Gastrocnemius medialis (tissue), 4 donors: Measurements from ENCODE around the gene TBX21. TPM values are rescaled to one million over a fixed set of nuclear protein-coding genes. Genes with fewer than 3 reads are reported as not detected.

ENCODE experiments used
- ATAC-seq, 2 donors: fragments of 150-250 bp; one replicate each; pipeline ENCODE4 v1.9.1; 2016
- DNase-seq, 2 donors: peaks; one replicate each; pipeline ENCODE4 v3.0.0-alpha.2; 2019
- H3K27ac ChIP-seq, 4 donors: fragments of 200-600 bp; sonication (generic); 1 replicate in 1 of 4; 2 replicates in 3 of 4; pipeline ENCODE4 v1.5.1; 2016 to 2018; ENCODE audit warnings: mild to moderate bottlenecking in 2 of 4, moderate library complexity in 1 of 4
- H3K27me3 ChIP-seq, 3 donors: fragments of 200-600 bp; sonication (generic) in 2 of 3; 1 replicate in 1 of 3; 2 replicates in 2 of 3; pipeline versions ENCODE4 v1.5.1 to v1.6.0; 2016 to 2019; ENCODE audit warnings: mild to moderate bottlenecking in 1 of 3, moderate library complexity in 1 of 3
- H3K36me3 ChIP-seq, 2 donors: fragments of 200-600 bp; sonication (generic) in 1 of 2; one replicate each; pipeline ENCODE4 v1.5.1; 2017 to 2018
- H3K4me1 ChIP-seq, 2 donors: fragments of 200-600 bp; sonication (generic) in 1 of 2; one replicate each; pipeline ENCODE4 v1.5.1; 2016 to 2017; ENCODE audit warnings: mild to moderate bottlenecking in 2 of 2
- H3K4me3 ChIP-seq, 4 donors: fragments of 200-600 bp; sonication (generic) in 3 of 4; 1 replicate in 1 of 4; 2 replicates in 3 of 4; pipeline ENCODE4 v1.5.1; 2016 to 2019; ENCODE audit warnings: mild to moderate bottlenecking in 2 of 4
- H3K9me3 ChIP-seq, 3 donors: fragments of 200-600 bp; sonication (generic) in 2 of 3; 1 replicate in 1 of 3; 2 replicates in 2 of 3; pipeline ENCODE4 v1.5.1; 2016 to 2019
- POLR2A ChIP-seq, 2 donors: fragments of 450-650 bp; IDR thresholded peaks; one replicate each; pipeline ENCODE4 v1.6.1; 2017; ENCODE audit warnings: antibody characterized with exemption in 2 of 2, mild to moderate bottlenecking in 2 of 2, moderate library complexity in 2 of 2
- in situ Hi-C, 4 donors: fragments of 200-750 bp; cut with MboI; loops; one replicate each; pipeline versions ENCODE4 v1.15.0 to v1.8.0; 2017; ENCODE audit warnings: low sequenced_read_pairs in 4 of 4
- intact Hi-C: fragments of 100-400 bp; cut with DNase I; formaldehyde crosslinking; loops from one replicate; pipeline ENCODE4 v1.15.1; 2023; ENCODE audit warnings: low total_unique reads
- total RNA-seq, 4 donors: library from RNA; depleted of rRNA; stranded (reverse); fragments of >200 nt; gene quantifications; one replicate each; pipeline versions ENCODE4 v1.1.0 to v1.2.3, GENCODE V29; 2016
- TF ChIP-seq, protein P1 (sequence below), 5 experiments: fragments of 450-650 bp in 3 of 5; fragments of 200-600 bp in 2 of 5; sonication (generic) in 2 of 5; IDR thresholded peaks in 4 of 5; conservative IDR thresholded peaks in 1 of 5; 1 replicate in 4 of 5; 2 replicates in 1 of 5; pipeline ENCODE4 v1.5.1; 2016 to 2019; ENCODE audit warnings: antibody characterized with exemption in 5 of 5, mild to moderate bottlenecking in 3 of 5, moderate library complexity in 3 of 5

Gene TBX21
- total RNA-seq, 4 donors from 2014 or later = 0.98 to 3.3 TPM; not detected in 2

GRCh38 chr17:47704736-47705135 is 28.3 kb upstream of the TBX21 start:
- TF ChIP-seq POLR2A (IDR thresholded peaks at IDR 0.05) = no peak
- TF ChIP-seq, protein P1, sequence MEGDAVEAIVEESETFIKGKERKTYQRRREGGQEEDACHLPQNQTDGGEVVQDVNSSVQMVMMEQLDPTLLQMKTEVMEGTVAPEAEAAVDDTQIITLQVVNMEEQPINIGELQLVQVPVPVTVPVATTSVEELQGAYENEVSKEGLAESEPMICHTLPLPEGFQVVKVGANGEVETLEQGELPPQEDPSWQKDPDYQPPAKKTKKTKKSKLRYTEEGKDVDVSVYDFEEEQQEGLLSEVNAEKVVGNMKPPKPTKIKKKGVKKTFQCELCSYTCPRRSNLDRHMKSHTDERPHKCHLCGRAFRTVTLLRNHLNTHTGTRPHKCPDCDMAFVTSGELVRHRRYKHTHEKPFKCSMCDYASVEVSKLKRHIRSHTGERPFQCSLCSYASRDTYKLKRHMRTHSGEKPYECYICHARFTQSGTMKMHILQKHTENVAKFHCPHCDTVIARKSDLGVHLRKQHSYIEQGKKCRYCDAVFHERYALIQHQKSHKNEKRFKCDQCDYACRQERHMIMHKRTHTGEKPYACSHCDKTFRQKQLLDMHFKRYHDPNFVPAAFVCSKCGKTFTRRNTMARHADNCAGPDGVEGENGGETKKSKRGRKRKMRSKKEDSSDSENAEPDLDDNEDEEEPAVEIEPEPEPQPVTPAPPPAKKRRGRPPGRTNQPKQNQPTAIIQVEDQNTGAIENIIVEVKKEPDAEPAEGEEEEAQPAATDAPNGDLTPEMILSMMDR (IDR thresholded peaks at IDR 0.05 in 4 of 5, conservative IDR thresholded peaks at IDR 0.05 in 1 of 5) = no peak
- ATAC-seq = no peak
- no peak overlapping the region for H3K4me3 ChIP-seq
- H3K27me3 ChIP-seq = no peaks in the 10 kb centered on the region
- DNase-seq = no peak
- no peaks in the 10 kb centered on the region for H3K9me3 ChIP-seq
- no peak overlapping the region for H3K27ac ChIP-seq
- in situ Hi-C loops = no loop called here
- peaks cover 15 to 16% of the 10 kb centered on the region in 2 donors for H3K4me1 ChIP-seq
- peaks cover 0 to 13% of the 10 kb centered on the region in 2 donors for H3K36me3 ChIP-seq
- intact Hi-C loops = no loop called here

- Histone ChIP-seq H3K9me3 (no peaks in the 10 kb centered on the region), H3K27ac (no peak overlapping the region), H3K4me3 (no peak overlapping the region), H3K36me3 (peaks cover 0 to 15% of the 10 kb centered on the region in 2 donors), H3K27me3 (no peaks in the 10 kb centered on the region), H3K4me1 (peaks cover 15 to 16% of the 10 kb centered on the region in 2 donors)
- TF ChIP-seq POLR2A (IDR thresholded peaks at IDR 0.05) = no peak
- TF ChIP-seq, protein P1 (IDR thresholded peaks at IDR 0.05 in 4 of 5, conservative IDR thresholded peaks at IDR 0.05 in 1 of 5) = no peak
- DNase-seq = no peak
- ATAC-seq = no peak
- in situ Hi-C loops (no loop called here), intact Hi-C loops (no loop called here)
Measured at GRCh38 chr17:47705536-47706530, 27.2 kb upstream of the TBX21 start.

DNA sequence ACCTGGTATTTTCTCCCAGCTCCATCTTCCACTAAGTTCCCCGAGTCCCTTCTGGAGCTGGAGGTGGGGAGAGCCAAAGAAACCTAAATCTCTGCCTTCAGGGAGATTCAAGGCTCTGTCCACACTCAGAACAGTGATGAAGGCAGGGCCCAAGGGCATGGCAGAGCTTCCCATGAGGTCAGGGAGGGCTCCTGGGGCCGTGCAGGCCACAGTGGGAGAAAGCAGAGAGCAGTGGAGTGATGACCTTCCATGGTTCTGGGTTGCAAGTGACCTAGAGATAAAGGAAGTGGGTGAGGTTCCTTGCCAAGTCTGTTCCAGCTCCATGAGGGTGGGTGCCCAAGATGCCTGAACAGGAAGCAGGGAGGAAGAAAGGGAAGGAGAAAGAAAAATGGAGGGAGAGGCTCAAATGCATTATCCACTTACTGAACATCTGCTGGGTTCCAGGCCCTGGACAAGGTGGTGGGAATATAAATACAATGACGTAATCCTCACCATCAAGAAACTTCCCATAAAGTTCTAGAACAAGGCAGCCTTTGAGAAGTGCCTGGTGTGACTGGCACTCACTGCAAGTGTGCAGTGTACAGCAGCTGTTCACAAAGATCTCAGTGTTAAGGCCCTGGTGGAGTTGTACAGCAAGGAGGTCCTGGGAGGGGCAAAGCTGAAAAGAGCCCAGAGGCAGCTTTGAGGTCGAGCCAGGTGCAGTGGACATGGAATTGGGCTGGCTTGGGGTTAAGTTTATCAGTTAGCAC is 25.8 kb upstream of the TBX21 start:
- TF ChIP-seq, protein P1 (IDR thresholded peaks at IDR 0.05 in 4 of 5, conservative IDR thresholded peaks at IDR 0.05 in 1 of 5) = no peak
- no peak for TF ChIP-seq POLR2A (IDR thresholded peaks at IDR 0.05)
- in situ Hi-C loops (no loop called here), intact Hi-C loops (no loop called here)
- Histone ChIP-seq H3K4me1 (peaks cover 15 to 16% of the 10 kb centered on the region in 2 donors), H3K4me3 (no peak overlapping the region), H3K9me3 (no peaks in the 10 kb centered on the region), H3K27me3 (no peaks in the 10 kb centered on the region), H3K36me3 (peaks cover 0 to 19% of the 10 kb centered on the region in 2 donors), H3K27ac (no peak overlapping the region)
- DNase-seq = no peak
- ATAC-seq = no peak

GRCh38 chr17:47707884-47708283 is 25.2 kb upstream of the TBX21 start:
- Histone ChIP-seq H3K27me3 (peaks cover 0 to 4% (median 0%) of the 10 kb centered on the region in 3 donors), H3K4me1 (peaks cover 15 to 16% of the 10 kb centered on the region in 2 donors), H3K36me3 (peaks cover 0 to 19% of the 10 kb centered on the region in 2 donors), H3K4me3 (no peak overlapping the region), H3K9me3 (no peaks in the 10 kb centered on the region), H3K27ac (no peak overlapping the region)
- intact Hi-C loops (no loop called here), in situ Hi-C loops (no loop called here)
- DNase-seq (no peak), ATAC-seq (no peak)
- no peak for TF ChIP-seq POLR2A (IDR thresholded peaks at IDR 0.05)
- TF ChIP-seq, protein P1 (IDR thresholded peaks at IDR 0.05 in 4 of 5, conservative IDR thresholded peaks at IDR 0.05 in 1 of 5) = no peak
